Memory B cell (primary cell): ENCODE results near the gene FJX1.
"Not testable (repeated sequence)": the region's sequence is repeated elsewhere in the genome, so short reads cannot be mapped to it uniquely, and the experiment has no call there.

ENCODE experiments used
- ATAC-seq: fragments of 150-1000 bp; cut with Tn5 transposase; 2 replicates; pipeline ENCODE4 v1.10.0; 2021; ENCODE audit warnings: low read depth, mild to moderate bottlenecking, moderate library complexity
- DNase-seq, 2 donors: peaks; one replicate each; pipeline ENCODE4 v3.0.0; 2022; ENCODE audit warnings: low spot score in 2 of 2
- H3K27ac Mint-ChIP-seq: one replicate; pipeline ENCODE4 v1.8.0; 2022; ENCODE audit warnings: mild to moderate bottlenecking, moderate library complexity, mixed read lengths
- H3K27me3 Mint-ChIP-seq: one replicate; pipeline ENCODE4 v1.8.0; 2022; ENCODE audit warnings: mixed read lengths
- H3K36me3 Mint-ChIP-seq: one replicate; pipeline ENCODE4 v1.8.0; 2022; ENCODE audit warnings: mild to moderate bottlenecking, mixed read lengths
- H3K4me1 Mint-ChIP-seq: one replicate; pipeline ENCODE4 v1.8.0; 2022; ENCODE audit warnings: mixed read lengths
- H3K4me3 Mint-ChIP-seq: one replicate; pipeline ENCODE4 v1.8.0; 2022; ENCODE audit warnings: mild to moderate bottlenecking, moderate library complexity, mixed read lengths
- H3K9me3 Mint-ChIP-seq: one replicate; pipeline ENCODE4 v1.8.0; 2022; ENCODE audit warnings: mixed read lengths

FJX1 gene

GRCh38 chr11:35629914-35630313, 11.7 kb downstream of the FJX1 start:
- no peaks in the 10 kb centered on the region for H3K9me3 Mint-ChIP-seq
- H3K4me1 Mint-ChIP-seq: no peaks in the 10 kb centered on the region
- H3K4me3 Mint-ChIP-seq: no peak overlapping the region
- DNase-seq: no peak
- no peaks in the 10 kb centered on the region for H3K36me3 Mint-ChIP-seq
- peaks cover 27% of the 10 kb centered on the region for H3K27me3 Mint-ChIP-seq
- no peak overlapping the region for H3K27ac Mint-ChIP-seq
- ATAC-seq: no peak

DNA sequence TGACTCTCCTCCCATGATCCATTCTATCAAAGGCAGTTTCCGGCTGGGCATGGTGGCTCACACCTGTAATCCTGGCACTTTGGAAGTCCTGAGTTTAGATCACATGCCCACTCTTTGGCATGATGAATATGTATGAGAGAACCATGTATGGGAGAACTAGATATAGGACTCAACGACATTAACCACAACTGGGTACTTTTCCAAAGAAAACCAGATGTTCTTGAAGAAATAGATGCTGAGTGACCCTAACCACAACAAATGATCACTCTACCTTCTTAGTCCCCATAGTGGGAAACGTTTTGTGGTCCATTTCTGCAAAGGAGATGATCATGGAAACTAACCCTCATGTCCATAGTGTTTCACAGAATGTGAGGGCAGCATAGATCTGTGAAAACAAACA, 13.6 kb downstream of the FJX1 start:
- no peaks in the 10 kb centered on the region for H3K4me1 Mint-ChIP-seq
- H3K4me3 Mint-ChIP-seq: no peak overlapping the region
- ATAC-seq: no peak
- no peak for DNase-seq
- no peaks in the 10 kb centered on the region for H3K9me3 Mint-ChIP-seq
- no peaks in the 10 kb centered on the region for H3K36me3 Mint-ChIP-seq
- peaks cover 31% of the 10 kb centered on the region for H3K27me3 Mint-ChIP-seq
- no peak overlapping the region for H3K27ac Mint-ChIP-seq

- Mint-ChIP-seq H3K27me3 (peaks cover 31% of the 10 kb centered on the region), H3K4me1 (no peaks in the 10 kb centered on the region), H3K27ac (no peak overlapping the region), H3K36me3 (no peaks in the 10 kb centered on the region), H3K4me3 (no peak overlapping the region), H3K9me3 (no peaks in the 10 kb centered on the region)
- DNase-seq (no peak), ATAC-seq (no peak)
These were observed 14.0 kb downstream of the FJX1 start for GRCh38 chr11:35632301-35632700.

GRCh38 chr11:35633827-35634423, 15.7 kb downstream of the FJX1 start:
- DNase-seq: no peak
- no peaks in the 10 kb centered on the region for H3K4me1 Mint-ChIP-seq
- H3K27ac Mint-ChIP-seq: no peak overlapping the region
- ATAC-seq: no peak
- no peaks in the 10 kb centered on the region for H3K9me3 Mint-ChIP-seq
- H3K36me3 Mint-ChIP-seq: no peaks in the 10 kb centered on the region
- no peak overlapping the region for H3K4me3 Mint-ChIP-seq
- peaks cover 24% of the 10 kb centered on the region for H3K27me3 Mint-ChIP-seq

DNA sequence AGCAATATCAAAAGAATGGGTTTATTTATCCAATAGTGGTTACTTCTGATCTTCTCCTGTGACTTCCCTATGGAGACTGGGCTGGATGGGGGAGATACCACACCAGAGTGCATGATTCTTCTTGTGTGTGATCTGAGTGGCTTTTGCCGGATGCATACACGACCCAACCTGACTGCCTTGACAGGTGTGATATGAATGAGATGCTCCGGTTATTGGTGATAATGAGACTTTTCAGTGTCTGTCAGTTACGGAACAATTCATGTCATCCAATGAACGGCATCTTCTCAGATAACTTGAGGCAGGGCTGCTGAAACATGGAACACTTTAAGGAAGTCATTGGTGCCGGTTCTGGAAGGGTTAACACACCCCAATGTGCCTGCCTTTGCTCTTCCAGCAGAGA, 17.7 kb downstream of the FJX1 start:
- no peak for ATAC-seq
- H3K27me3 Mint-ChIP-seq: peaks cover 21% of the 10 kb centered on the region
- H3K27ac Mint-ChIP-seq: no peak overlapping the region
- no peaks in the 10 kb centered on the region for H3K36me3 Mint-ChIP-seq
- no peaks in the 10 kb centered on the region for H3K4me1 Mint-ChIP-seq
- H3K4me3 Mint-ChIP-seq: no peak overlapping the region
- H3K9me3 Mint-ChIP-seq: no peaks in the 10 kb centered on the region
- DNase-seq: no peak

GRCh38 chr11:35639591-35640179, 21.4 kb downstream of the FJX1 start:
- no peaks in the 10 kb centered on the region for H3K9me3 Mint-ChIP-seq
- H3K36me3 Mint-ChIP-seq: no peaks in the 10 kb centered on the region
- H3K4me1 Mint-ChIP-seq: no peaks in the 10 kb centered on the region
- DNase-seq: no peak
- H3K27ac Mint-ChIP-seq: no peak overlapping the region
- H3K4me3 Mint-ChIP-seq: no peak overlapping the region
- peaks cover 12% of the 10 kb centered on the region for H3K27me3 Mint-ChIP-seq
- ATAC-seq: no peak

GRCh38 chr11:35641171-35641897, 23.1 kb downstream of the FJX1 start:
- ATAC-seq: no peak

DNA sequence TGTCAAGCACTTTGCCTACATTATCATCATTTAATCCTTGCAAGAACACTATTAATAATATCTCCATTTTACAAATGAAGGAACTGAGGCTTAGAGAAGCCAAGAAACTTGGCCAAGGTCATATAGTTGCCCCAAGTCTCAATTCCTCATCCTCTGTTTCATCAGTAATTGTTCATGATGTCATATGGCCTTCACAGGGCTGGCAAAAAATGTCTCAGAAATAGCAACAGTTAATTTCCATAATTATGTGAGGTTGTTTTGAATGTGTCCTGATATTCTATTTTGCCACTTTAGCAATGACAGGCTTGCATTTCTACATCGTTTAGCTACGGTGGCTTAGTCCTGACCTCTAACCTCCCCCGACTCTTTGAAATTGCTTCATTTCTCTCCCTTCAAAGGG, 23.7 kb downstream of the FJX1 start:
- H3K36me3 Mint-ChIP-seq: no peaks in the 10 kb centered on the region
- no peaks in the 10 kb centered on the region for H3K4me1 Mint-ChIP-seq
- no peak overlapping the region for H3K27ac Mint-ChIP-seq
- ATAC-seq: no peak
- peaks cover 3% of the 10 kb centered on the region for H3K9me3 Mint-ChIP-seq
- H3K27me3 Mint-ChIP-seq: peaks cover 8% of the 10 kb centered on the region
- no peak for DNase-seq
- no peak overlapping the region for H3K4me3 Mint-ChIP-seq

More at GRCh38 chr11:35641171-35641897, 23.1 kb downstream of the FJX1 start:
- H3K4me3 Mint-ChIP-seq: no peak overlapping the region
- no peaks in the 10 kb centered on the region for H3K4me1 Mint-ChIP-seq
- no peak for DNase-seq
- no peaks in the 10 kb centered on the region for H3K36me3 Mint-ChIP-seq
- peaks cover 3% of the 10 kb centered on the region for H3K9me3 Mint-ChIP-seq
- no peak overlapping the region for H3K27ac Mint-ChIP-seq
- peaks cover 9% of the 10 kb centered on the region for H3K27me3 Mint-ChIP-seq

DNA sequence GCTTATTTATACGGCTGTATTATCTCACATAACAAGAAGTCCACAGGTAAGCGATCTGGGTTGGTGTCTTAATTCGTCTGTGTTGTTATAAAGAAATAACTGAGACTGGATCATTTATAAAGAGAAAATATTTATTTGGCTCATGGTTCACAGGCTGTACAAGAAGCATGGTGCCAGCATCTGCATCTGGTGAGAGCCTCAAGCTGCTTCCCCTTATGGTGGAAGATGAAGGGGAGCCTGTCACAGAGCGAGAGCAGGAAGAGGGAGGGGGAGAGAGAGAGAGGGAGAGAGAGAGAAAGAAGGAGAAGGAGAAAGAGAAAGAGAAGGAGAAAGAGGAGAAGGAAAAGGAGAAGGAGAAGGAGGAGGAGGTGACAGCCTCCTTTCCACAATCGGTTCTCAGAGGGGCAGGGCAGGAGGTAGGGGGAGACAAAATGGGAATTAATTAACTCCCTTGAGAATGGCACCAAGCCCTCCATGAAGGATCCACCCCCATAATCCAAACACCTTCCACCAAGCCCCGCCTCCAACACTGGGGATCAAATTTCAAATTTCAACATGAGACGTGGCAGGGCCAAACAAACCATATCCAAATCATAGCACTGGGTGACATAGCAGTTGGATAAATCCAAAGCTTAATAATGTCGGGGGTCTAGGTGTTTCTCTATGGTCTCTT, 29.3 kb downstream of the FJX1 start:
- Mint-ChIP-seq H3K36me3 (no peaks in the 10 kb centered on the region), H3K27me3 (peaks cover 16% of the 10 kb centered on the region), H3K4me3 (no peak overlapping the region), H3K4me1 (no peaks in the 10 kb centered on the region), H3K27ac (no peak overlapping the region), H3K9me3 (peaks cover 3% of the 10 kb centered on the region)
- DNase-seq (no peak), ATAC-seq (no peak)

- Mint-ChIP-seq H3K27ac (no peak overlapping the region), H3K9me3 (peaks cover 3% of the 10 kb centered on the region), H3K4me1 (no peaks in the 10 kb centered on the region), H3K36me3 (no peaks in the 10 kb centered on the region), H3K4me3 (no peak overlapping the region), H3K27me3 (peaks cover 18% of the 10 kb centered on the region)
- ATAC-seq: no peak
- DNase-seq: no peak
These were observed 31.7 kb downstream of the FJX1 start for GRCh38 chr11:35650006-35650405.

- DNase-seq (no peak), ATAC-seq (no peak)
- H3K27ac Mint-ChIP-seq: no peak overlapping the region
- H3K36me3 Mint-ChIP-seq: no peaks in the 10 kb centered on the region
- no peaks in the 10 kb centered on the region for H3K4me1 Mint-ChIP-seq
- H3K4me3 Mint-ChIP-seq: no peak overlapping the region
- H3K9me3 Mint-ChIP-seq: peaks cover 3% of the 10 kb centered on the region
- H3K27me3 Mint-ChIP-seq: peaks cover 18% of the 10 kb centered on the region
These were observed 32.2 kb downstream of the FJX1 start for GRCh38 chr11:35650467-35650866.

GRCh38 chr11:35651263-35651662, 33.0 kb downstream of the FJX1 start:
- ATAC-seq (no peak), DNase-seq (no peak)
- H3K27me3 Mint-ChIP-seq: peaks cover 12% of the 10 kb centered on the region
- H3K4me1 Mint-ChIP-seq: no peaks in the 10 kb centered on the region
- no peak overlapping the region for H3K4me3 Mint-ChIP-seq
- H3K27ac Mint-ChIP-seq: no peak overlapping the region
- no peaks in the 10 kb centered on the region for H3K36me3 Mint-ChIP-seq
- no peaks in the 10 kb centered on the region for H3K9me3 Mint-ChIP-seq

- H3K27ac Mint-ChIP-seq, ATAC-seq, H3K36me3 Mint-ChIP-seq, H3K4me1 Mint-ChIP-seq, H3K9me3 Mint-ChIP-seq, DNase-seq, H3K4me3 Mint-ChIP-seq: not testable (repeated sequence)
- peaks cover 16% of the 10 kb centered on the region for H3K27me3 Mint-ChIP-seq
These were observed 34.5 kb downstream of the FJX1 start for GRCh38 chr11:35652786-35653185.

GRCh38 chr11:35654711-35655110, 36.5 kb downstream of the FJX1 start:
- H3K27me3 Mint-ChIP-seq: peaks cover 19% of the 10 kb centered on the region
- H3K36me3 Mint-ChIP-seq: no peaks in the 10 kb centered on the region
- ATAC-seq: no peak
- H3K4me1 Mint-ChIP-seq: no peaks in the 10 kb centered on the region
- no peak overlapping the region for H3K27ac Mint-ChIP-seq
- no peaks in the 10 kb centered on the region for H3K9me3 Mint-ChIP-seq
- H3K4me3 Mint-ChIP-seq: no peak overlapping the region
- DNase-seq: no peak
